ENCODE results near the gene DEDD.

- no peak for TF ChIP-seq CTCF (IDR thresholded peaks at IDR 0.05 in 4 of 5, conservative IDR thresholded peaks at IDR 0.05 in 1 of 5)
- TF ChIP-seq POLR2A (IDR thresholded peaks at IDR 0.05) = no peak
Measured at GRCh38 chr1:161073474-161074121, 58.9 kb downstream of the DEDD start.

Measured in gastrocnemius medialis (tissue), 4 donors.